Measurements from ENCODE around the gene CYBB.
A peak's percentile ranks its signal among the peaks of the same experiment; 100 is the strongest.
"Not testable (repeated sequence)": the region's sequence is repeated elsewhere in the genome, so short reads cannot be mapped to it uniquely, and the experiment has no call there.

The CYBB gene

GRCh38 chrX:37759878-37760418, 19.9 kb upstream of the CYBB start:
- TF ChIP-seq POLR2AphosphoS5 (IDR thresholded peaks at IDR 0.05; ENCODE audit: low read depth, low read length) (no peak), TAF1 (IDR thresholded peaks at IDR 0.05; ENCODE audit: borderline replicate concordance, low read depth, low read length) (no peak), POLR2A (IDR thresholded peaks at IDR 0.05; ENCODE audit: low read depth, low read length) (no peak)
- FAIRE-seq (no peak), DNase-seq (ENCODE audit: insufficient read length) (no peak)

- TF ChIP-seq POLR2AphosphoS5 (IDR thresholded peaks at IDR 0.05; ENCODE audit: low read depth, low read length) (no peak), POLR2A (IDR thresholded peaks at IDR 0.05; ENCODE audit: low read depth, low read length) (no peak), TAF1 (IDR thresholded peaks at IDR 0.05; ENCODE audit: borderline replicate concordance, low read depth, low read length) (no peak)
- DNase-seq (ENCODE audit: insufficient read length): no peak
- peak; percentile 74 for FAIRE-seq
These were observed 16.5 kb upstream of the CYBB start for GRCh38 chrX:37763400-37763799.

- FAIRE-seq (peak; percentile 73), DNase-seq (ENCODE audit: insufficient read length) (no peak)
- TF ChIP-seq POLR2A (IDR thresholded peaks at IDR 0.05; ENCODE audit: low read depth, low read length) (no peak), POLR2AphosphoS5 (IDR thresholded peaks at IDR 0.05; ENCODE audit: low read depth, low read length) (no peak), TAF1 (IDR thresholded peaks at IDR 0.05; ENCODE audit: borderline replicate concordance, low read depth, low read length) (no peak)
These were observed 14.4 kb upstream of the CYBB start for GRCh38 chrX:37765507-37765906.

- FAIRE-seq (no peak), DNase-seq (ENCODE audit: insufficient read length) (no peak)
- no peak for TF ChIP-seq POLR2A (IDR thresholded peaks at IDR 0.05; ENCODE audit: low read depth, low read length)
These were observed 12.4 kb upstream of the CYBB start for GRCh38 chrX:37767430-37767829.

- not testable (repeated sequence) for DNase-seq (ENCODE audit: insufficient read length); FAIRE-seq
These were observed 11.0 kb upstream of the CYBB start for GRCh38 chrX:37768866-37769265.

- DNase-seq (ENCODE audit: insufficient read length): no peak
- FAIRE-seq: peak; percentile 81
- TF ChIP-seq POLR2AphosphoS5 (IDR thresholded peaks at IDR 0.05; ENCODE audit: low read depth, low read length) (no peak), TAF1 (IDR thresholded peaks at IDR 0.05; ENCODE audit: borderline replicate concordance, low read depth, low read length) (no peak), POLR2A (IDR thresholded peaks at IDR 0.05; ENCODE audit: low read depth, low read length) (no peak)
These were observed 3.4 kb upstream of the CYBB start for GRCh38 chrX:37776283-37776986.

- FAIRE-seq (no peak), DNase-seq (ENCODE audit: insufficient read length) (no peak)
- no peak for TF ChIP-seq TAF1 (IDR thresholded peaks at IDR 0.05; ENCODE audit: borderline replicate concordance, low read depth, low read length)
- no peak for TF ChIP-seq POLR2A (IDR thresholded peaks at IDR 0.05; ENCODE audit: low read depth, low read length)
- no peak for TF ChIP-seq POLR2AphosphoS5 (IDR thresholded peaks at IDR 0.05; ENCODE audit: low read depth, low read length)
These were observed 2.9 kb upstream of the CYBB start for GRCh38 chrX:37776987-37777325.

GRCh38 chrX:37781081-37781480, 1.2 kb downstream of the CYBB start:
- TF ChIP-seq TAF1 (IDR thresholded peaks at IDR 0.05; ENCODE audit: borderline replicate concordance, low read depth, low read length): no peak
- FAIRE-seq (no peak), DNase-seq (ENCODE audit: insufficient read length) (no peak)

- FAIRE-seq (no peak), DNase-seq (ENCODE audit: insufficient read length) (no peak)
- TF ChIP-seq TAF1 (IDR thresholded peaks at IDR 0.05; ENCODE audit: borderline replicate concordance, low read depth, low read length) (no peak), POLR2AphosphoS5 (IDR thresholded peaks at IDR 0.05; ENCODE audit: low read depth, low read length) (no peak), POLR2A (IDR thresholded peaks at IDR 0.05; ENCODE audit: low read depth, low read length) (no peak)
These were observed 2.0 kb downstream of the CYBB start for GRCh38 chrX:37781814-37782213.

GRCh38 chrX:37782359-37782758, 2.5 kb downstream of the CYBB start:
- TF ChIP-seq TAF1 (IDR thresholded peaks at IDR 0.05; ENCODE audit: borderline replicate concordance, low read depth, low read length) (no peak), POLR2AphosphoS5 (IDR thresholded peaks at IDR 0.05; ENCODE audit: low read depth, low read length) (no peak), POLR2A (IDR thresholded peaks at IDR 0.05; ENCODE audit: low read depth, low read length) (no peak)
- no peak for DNase-seq (ENCODE audit: insufficient read length)
- FAIRE-seq: peak; percentile 14

- no peak for TF ChIP-seq POLR2AphosphoS5 (IDR thresholded peaks at IDR 0.05; ENCODE audit: low read depth, low read length)
- TF ChIP-seq TAF1 (IDR thresholded peaks at IDR 0.05; ENCODE audit: borderline replicate concordance, low read depth, low read length): no peak
- no peak for TF ChIP-seq POLR2A (IDR thresholded peaks at IDR 0.05; ENCODE audit: low read depth, low read length)
- FAIRE-seq (peak; percentile 54), DNase-seq (ENCODE audit: insufficient read length) (no peak)
These were observed 3.4 kb downstream of the CYBB start for GRCh38 chrX:37783305-37783704.

GRCh38 chrX:37785569-37785968, 5.7 kb downstream of the CYBB start:
- no peak for FAIRE-seq
- TF ChIP-seq POLR2AphosphoS5 (IDR thresholded peaks at IDR 0.05; ENCODE audit: low read depth, low read length) (no peak), POLR2A (IDR thresholded peaks at IDR 0.05; ENCODE audit: low read depth, low read length) (no peak), TAF1 (IDR thresholded peaks at IDR 0.05; ENCODE audit: borderline replicate concordance, low read depth, low read length) (no peak)

More at GRCh38 chrX:37785569-37785968, 5.7 kb downstream of the CYBB start:
- no peak for DNase-seq (ENCODE audit: insufficient read length)
